ENCODE results near the gene RAB37.

- no peak for TF ChIP-seq GZF1 (CRISPR knock-in tag; IDR thresholded peaks at IDR 0.05)
- TF ChIP-seq RNF2 (conservative IDR thresholded peaks at IDR 0.05; ENCODE audit: low read depth): no peak
- TF ChIP-seq SNAI1 (CRISPR knock-in tag; IDR thresholded peaks at IDR 0.05; ENCODE audit: borderline replicate concordance): no peak
- TF ChIP-seq EHMT2 (IDR thresholded peaks at IDR 0.05; ENCODE audit: borderline replicate concordance, low read depth, low read length): no peak
- TF ChIP-seq SIN3A (IDR thresholded peaks at IDR 0.05; ENCODE audit: borderline replicate concordance, low read depth, low read length): 0 out of 2 replicates have a peak, but pooled peaks have one; percentile 37
Observed at GRCh38 chr17:74749279-74750038, 12.4 kb downstream of the RAB37 start.

Measured in HepG2 (cell line).